ENCODE data around the gene ATP11B.

The ATP11B gene

DNA sequence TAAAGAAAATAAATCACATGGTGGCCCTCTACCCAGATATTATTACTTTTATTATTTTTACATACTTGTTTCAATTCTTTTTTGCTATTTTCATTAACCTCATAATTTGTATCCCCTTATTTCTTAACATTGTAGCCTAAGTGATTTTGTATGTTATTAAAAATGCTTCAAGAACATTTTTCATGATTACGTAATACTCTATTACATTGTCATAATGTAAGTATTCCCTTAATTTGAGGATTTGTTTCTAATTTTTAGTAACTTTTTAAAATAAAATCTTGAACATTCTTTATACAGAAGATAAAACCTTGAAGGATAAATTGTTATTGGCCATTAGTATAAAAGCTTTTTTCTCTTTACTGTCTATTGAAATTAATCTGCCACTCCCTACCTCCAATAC lies 98.1 kb downstream of the ATP11B start:
- Histone ChIP-seq H3K9me3 (ENCODE audit: severe bottlenecking) (no peaks in the 10 kb centered on the region), H3K4me3 (ENCODE audit: severe bottlenecking) (no peak overlapping the region), H3K36me3 (ENCODE audit: low read depth) (peaks cover 55% of the 10 kb centered on the region), H3K27ac (ENCODE audit: poor library complexity, severe bottlenecking) (no peak overlapping the region), H3K27me3 (ENCODE audit: insufficient read depth, poor library complexity, severe bottlenecking) (no peaks in the 10 kb centered on the region), H3K4me1 (ENCODE audit: insufficient read depth, poor library complexity, severe bottlenecking) (no peaks in the 10 kb centered on the region)
- DNase-seq (ENCODE audit: low spot score) = no peak
- ATAC-seq (ENCODE audit: low read depth) = no peak
- TF ChIP-seq, protein P1, sequence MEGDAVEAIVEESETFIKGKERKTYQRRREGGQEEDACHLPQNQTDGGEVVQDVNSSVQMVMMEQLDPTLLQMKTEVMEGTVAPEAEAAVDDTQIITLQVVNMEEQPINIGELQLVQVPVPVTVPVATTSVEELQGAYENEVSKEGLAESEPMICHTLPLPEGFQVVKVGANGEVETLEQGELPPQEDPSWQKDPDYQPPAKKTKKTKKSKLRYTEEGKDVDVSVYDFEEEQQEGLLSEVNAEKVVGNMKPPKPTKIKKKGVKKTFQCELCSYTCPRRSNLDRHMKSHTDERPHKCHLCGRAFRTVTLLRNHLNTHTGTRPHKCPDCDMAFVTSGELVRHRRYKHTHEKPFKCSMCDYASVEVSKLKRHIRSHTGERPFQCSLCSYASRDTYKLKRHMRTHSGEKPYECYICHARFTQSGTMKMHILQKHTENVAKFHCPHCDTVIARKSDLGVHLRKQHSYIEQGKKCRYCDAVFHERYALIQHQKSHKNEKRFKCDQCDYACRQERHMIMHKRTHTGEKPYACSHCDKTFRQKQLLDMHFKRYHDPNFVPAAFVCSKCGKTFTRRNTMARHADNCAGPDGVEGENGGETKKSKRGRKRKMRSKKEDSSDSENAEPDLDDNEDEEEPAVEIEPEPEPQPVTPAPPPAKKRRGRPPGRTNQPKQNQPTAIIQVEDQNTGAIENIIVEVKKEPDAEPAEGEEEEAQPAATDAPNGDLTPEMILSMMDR (IDR thresholded peaks at IDR 0.05; ENCODE audit: poor library complexity, severe bottlenecking) = no peak

DNA sequence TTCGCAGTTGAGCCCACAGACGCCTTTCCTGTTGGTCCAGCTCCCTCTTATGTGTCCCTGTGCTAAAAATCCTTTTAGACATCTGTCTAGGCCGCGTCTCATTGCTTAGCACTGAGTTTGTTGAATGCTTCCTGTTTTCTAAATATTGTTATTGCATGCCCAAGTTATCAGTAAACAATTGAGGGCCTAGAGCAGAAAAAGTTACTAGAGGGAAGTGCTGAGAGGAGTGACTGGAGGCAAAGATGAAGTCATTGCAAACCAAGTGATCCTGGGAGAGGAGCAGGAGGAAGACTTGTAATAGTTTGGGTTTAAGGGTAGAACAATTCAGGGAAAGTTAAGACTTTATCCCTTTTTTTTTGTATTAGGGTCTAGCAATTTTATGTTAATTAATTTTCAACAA lies 98.9 kb downstream of the ATP11B start:
- TF ChIP-seq, protein P1 (IDR thresholded peaks at IDR 0.05; ENCODE audit: poor library complexity, severe bottlenecking) = no peak
- Histone ChIP-seq H3K36me3 (ENCODE audit: low read depth) (peaks cover 63% of the 10 kb centered on the region), H3K4me1 (ENCODE audit: insufficient read depth, poor library complexity, severe bottlenecking) (no peaks in the 10 kb centered on the region), H3K4me3 (ENCODE audit: severe bottlenecking) (no peak overlapping the region), H3K27me3 (ENCODE audit: insufficient read depth, poor library complexity, severe bottlenecking) (no peaks in the 10 kb centered on the region), H3K9me3 (ENCODE audit: severe bottlenecking) (no peaks in the 10 kb centered on the region), H3K27ac (ENCODE audit: poor library complexity, severe bottlenecking) (no peak overlapping the region)
- no peak for DNase-seq (ENCODE audit: low spot score)
- ATAC-seq (ENCODE audit: low read depth) = no peak

DNA sequence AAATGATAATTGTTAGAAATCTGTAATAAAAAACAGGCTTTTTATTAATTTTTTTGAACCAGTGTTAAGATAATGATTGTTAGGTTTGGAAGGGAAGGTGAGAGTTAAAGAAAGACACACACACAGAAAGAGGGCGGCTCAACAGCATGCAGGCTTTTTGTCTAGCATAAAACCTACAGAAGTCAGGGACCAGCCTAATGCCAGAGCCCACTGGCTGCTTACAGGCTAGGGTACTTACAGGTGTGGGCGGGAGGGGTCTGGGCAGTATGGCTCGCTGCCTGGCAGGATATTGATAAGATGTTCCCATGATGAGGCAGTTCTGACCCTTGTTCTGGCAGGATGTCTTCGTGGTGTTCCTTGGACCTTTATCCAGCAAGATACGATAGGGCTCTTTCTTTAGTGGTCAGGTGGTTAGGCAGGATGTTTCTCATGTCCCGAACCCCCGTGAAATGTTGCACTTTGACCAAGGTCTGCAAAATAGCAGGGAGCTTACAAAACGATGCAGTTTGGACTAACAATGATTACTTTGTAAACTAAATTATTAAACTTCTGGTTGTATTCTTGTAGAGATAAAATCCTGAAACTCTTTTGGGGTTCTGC lies 102.3 kb downstream of the ATP11B start:
- Histone ChIP-seq H3K36me3 (ENCODE audit: low read depth) (peaks cover 64% of the 10 kb centered on the region), H3K27ac (ENCODE audit: poor library complexity, severe bottlenecking) (no peak overlapping the region), H3K27me3 (ENCODE audit: insufficient read depth, poor library complexity, severe bottlenecking) (no peaks in the 10 kb centered on the region), H3K4me3 (ENCODE audit: severe bottlenecking) (no peak overlapping the region), H3K9me3 (ENCODE audit: severe bottlenecking) (no peaks in the 10 kb centered on the region), H3K4me1 (ENCODE audit: insufficient read depth, poor library complexity, severe bottlenecking) (no peaks in the 10 kb centered on the region)
- ATAC-seq (ENCODE audit: low read depth) (no peak), DNase-seq (ENCODE audit: low spot score) (no peak)
- TF ChIP-seq, protein P1 (IDR thresholded peaks at IDR 0.05; ENCODE audit: poor library complexity, severe bottlenecking) = no peak

DNA sequence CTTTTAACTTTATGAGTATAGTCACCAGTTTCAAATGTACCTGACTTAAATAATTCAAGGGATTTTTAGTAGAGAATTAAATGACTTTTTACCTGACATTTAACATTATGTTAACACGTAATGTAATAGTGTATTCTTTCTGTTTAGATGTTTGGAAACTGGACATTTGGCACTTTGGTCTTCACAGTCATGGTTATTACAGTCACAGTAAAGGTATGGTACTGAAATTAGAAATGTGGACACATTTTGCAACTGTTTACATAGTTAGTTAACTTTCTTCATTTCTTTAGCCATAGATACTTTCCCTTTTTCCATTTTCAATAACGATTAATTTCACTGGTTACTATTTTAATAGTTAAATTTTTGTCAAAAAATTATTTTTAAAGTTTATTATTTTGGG lies 103.2 kb downstream of the ATP11B start:
- Histone ChIP-seq H3K36me3 (ENCODE audit: low read depth) (peaks cover 54% of the 10 kb centered on the region), H3K4me3 (ENCODE audit: severe bottlenecking) (no peak overlapping the region), H3K4me1 (ENCODE audit: insufficient read depth, poor library complexity, severe bottlenecking) (no peaks in the 10 kb centered on the region), H3K27me3 (ENCODE audit: insufficient read depth, poor library complexity, severe bottlenecking) (no peaks in the 10 kb centered on the region), H3K9me3 (ENCODE audit: severe bottlenecking) (no peaks in the 10 kb centered on the region), H3K27ac (ENCODE audit: poor library complexity, severe bottlenecking) (no peak overlapping the region)
- DNase-seq (ENCODE audit: low spot score) (no peak), ATAC-seq (ENCODE audit: low read depth) (no peak)
- TF ChIP-seq, protein P1 (IDR thresholded peaks at IDR 0.05; ENCODE audit: poor library complexity, severe bottlenecking) = no peak

DNA sequence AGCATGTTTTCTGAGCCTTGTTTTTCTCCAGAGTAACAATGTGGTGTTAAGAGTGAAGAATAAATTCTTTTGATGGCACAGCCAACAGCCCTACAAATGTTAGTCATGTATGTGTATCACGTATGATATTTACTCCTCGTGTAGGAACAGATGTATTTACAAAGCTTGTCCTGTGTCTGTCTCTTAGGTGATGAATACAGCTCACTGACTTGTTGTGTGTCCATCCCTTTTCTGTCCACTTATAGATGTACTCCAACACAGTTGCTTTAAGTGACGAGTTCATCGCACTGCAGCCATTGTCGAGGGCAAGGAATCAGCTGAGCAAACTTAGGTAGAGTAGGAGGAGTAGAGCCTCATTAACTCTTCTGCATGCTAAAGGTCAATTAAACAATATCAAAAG lies 108.9 kb downstream of the ATP11B start:
- Histone ChIP-seq H3K4me3 (ENCODE audit: severe bottlenecking) (no peak overlapping the region), H3K4me1 (ENCODE audit: insufficient read depth, poor library complexity, severe bottlenecking) (no peaks in the 10 kb centered on the region), H3K27ac (ENCODE audit: poor library complexity, severe bottlenecking) (no peak overlapping the region), H3K36me3 (ENCODE audit: low read depth) (peaks cover 59% of the 10 kb centered on the region), H3K27me3 (ENCODE audit: insufficient read depth, poor library complexity, severe bottlenecking) (no peaks in the 10 kb centered on the region), H3K9me3 (ENCODE audit: severe bottlenecking) (no peaks in the 10 kb centered on the region)
- ATAC-seq (ENCODE audit: low read depth) = no peak
- no peak for DNase-seq (ENCODE audit: low spot score)
- TF ChIP-seq, protein P1 (IDR thresholded peaks at IDR 0.05; ENCODE audit: poor library complexity, severe bottlenecking) = no peak

Data from RWPE2 (cell line).